H9 (cell line): ENCODE data around the gene ZNF672. TPM values are rescaled to one million over a fixed set of nuclear protein-coding genes. Genes with fewer than 3 reads are reported as not detected.

Experiments used
- DNase-seq: peaks from one replicate; pipeline ENCODE4 v3.0.0-alpha.2; 2017
- H2AFZ ChIP-seq: one replicate; pipeline ENCODE4 v1.6.1; 2013; ENCODE audit warnings: mild to moderate bottlenecking, low read length, control low read depth, moderate library complexity
- H2AK5ac ChIP-seq: 2 replicates; pipeline ENCODE4 v1.6.1; 2013; ENCODE audit warnings: low read length, control low read depth, mixed read lengths; ENCODE audit not compliant: insufficient read length
- H2BK120ac ChIP-seq: one replicate; pipeline ENCODE4 v1.6.1; 2013; ENCODE audit warnings: low read depth, mild to moderate bottlenecking, low read length, control low read depth, inconsistent platforms; ENCODE audit not compliant: poor library complexity, severe bottlenecking
- H2BK12ac ChIP-seq: 2 replicates; pipeline ENCODE4 v1.6.1; 2013; ENCODE audit warnings: low read length, control low read depth, mixed read lengths, low read depth; ENCODE audit not compliant: insufficient read length
- H2BK15ac ChIP-seq: 2 replicates; pipeline ENCODE4 v1.6.1; 2013; ENCODE audit warnings: low read depth, low read length, control low read depth
- H2BK20ac ChIP-seq: one replicate; pipeline ENCODE4 v1.6.1; 2013; ENCODE audit warnings: low read depth, mild to moderate bottlenecking, low read length, control low read depth, inconsistent platforms; ENCODE audit not compliant: poor library complexity, severe bottlenecking
- H2BK5ac ChIP-seq: 2 replicates; pipeline ENCODE4 v1.6.1; 2013; ENCODE audit warnings: low read length, control low read depth, mixed read lengths; ENCODE audit not compliant: insufficient read length
- H3K14ac ChIP-seq: 2 replicates; pipeline ENCODE4 v1.6.1; 2013; ENCODE audit warnings: low read length, control low read depth; ENCODE audit not compliant: insufficient read depth
- H3K18ac ChIP-seq: 2 replicates; pipeline ENCODE4 v1.6.1; 2013; ENCODE audit warnings: low read depth, mild to moderate bottlenecking, mixed read lengths, low read length, control low read depth; ENCODE audit not compliant: insufficient read length
- H3K23ac ChIP-seq: 2 replicates; pipeline ENCODE4 v1.6.1; 2013; ENCODE audit warnings: low read length, control low read depth, mixed read lengths, low read depth; ENCODE audit not compliant: insufficient read length
- H3K23me2 ChIP-seq: 2 replicates; pipeline ENCODE4 v1.6.1; 2013; ENCODE audit warnings: low read depth, mild to moderate bottlenecking, mixed read lengths, low read length, control low read depth; ENCODE audit not compliant: insufficient read length, poor library complexity, severe bottlenecking
- H3K27ac ChIP-seq: 2 replicates; pipeline ENCODE4 v1.5.1; 2013; ENCODE audit warnings: low read length, control low read depth, mixed read lengths, low read depth; ENCODE audit not compliant: insufficient read length
- H3K27me3 ChIP-seq: 2 replicates; pipeline ENCODE4 v1.6.1; 2013; ENCODE audit warnings: low read length, control low read depth, inconsistent platforms; ENCODE audit not compliant: insufficient read depth
- H3K4ac ChIP-seq: 2 replicates; pipeline ENCODE4 v1.6.1; 2013; ENCODE audit warnings: low read depth, mild to moderate bottlenecking, control low read depth, inconsistent platforms, low read length, moderate library complexity
- H3K4me1 ChIP-seq: 2 replicates; pipeline ENCODE4 v1.6.1; 2013; ENCODE audit warnings: low read length, control low read depth, inconsistent platforms; ENCODE audit not compliant: insufficient read depth
- H3K4me2 ChIP-seq: 2 replicates; pipeline ENCODE4 v1.6.1; 2013; ENCODE audit warnings: low read length, control low read depth, mixed read lengths; ENCODE audit not compliant: insufficient read length, insufficient read depth
- H3K56ac ChIP-seq: 2 replicates; pipeline ENCODE4 v1.6.1; 2013; ENCODE audit warnings: low read depth, mild to moderate bottlenecking, mixed read lengths, low read length, control low read depth; ENCODE audit not compliant: insufficient read length
- H3K79me1 ChIP-seq: 2 replicates; pipeline ENCODE4 v1.6.1; 2013; ENCODE audit warnings: low read depth, mild to moderate bottlenecking, moderate library complexity, low read length, control low read depth, inconsistent platforms; ENCODE audit not compliant: insufficient read depth, poor library complexity, severe bottlenecking
- H3K79me2 ChIP-seq: 2 replicates; pipeline ENCODE4 v1.6.1; 2013; ENCODE audit warnings: low read length, control low read depth, inconsistent platforms; ENCODE audit not compliant: insufficient read depth
- H3K9ac ChIP-seq: 2 replicates; pipeline ENCODE4 v1.6.1; 2013; ENCODE audit warnings: low read length, control low read depth, mixed read lengths; ENCODE audit not compliant: insufficient read length; ENCODE audit errors: extremely low read depth
- H3K9me3 ChIP-seq: one replicate; pipeline ENCODE4 v1.6.1; 2013; ENCODE audit warnings: low read depth, low read length, inconsistent platforms; ENCODE audit not compliant: control insufficient read depth
- H3T11ph ChIP-seq: one replicate; pipeline ENCODE4 v1.6.1; 2013; ENCODE audit warnings: mild to moderate bottlenecking, low read length, control low read depth, inconsistent platforms
- H4K20me1 ChIP-seq: one replicate; pipeline ENCODE4 v1.6.1; 2013; ENCODE audit not compliant: control insufficient read depth, insufficient read length, insufficient read depth
- H4K5ac ChIP-seq: 2 replicates; pipeline ENCODE4 v1.6.1; 2013; ENCODE audit warnings: low read depth, mild to moderate bottlenecking, mixed read lengths, low read length, control low read depth; ENCODE audit not compliant: insufficient read length
- H4K8ac ChIP-seq: replicated peaks from 2 replicates; pipeline ENCODE4 v1.6.1; 2013; ENCODE audit warnings: low read length, control low read depth, mixed read lengths, low read depth; ENCODE audit not compliant: insufficient read length
- H4K91ac ChIP-seq: 2 replicates; pipeline ENCODE4 v1.6.1; 2013; ENCODE audit warnings: low read depth, mild to moderate bottlenecking, moderate library complexity, mixed read lengths, low read length, control low read depth; ENCODE audit not compliant: insufficient read length
- H3K27ac Mint-ChIP-seq, 3 experiments: 2 replicates in 2 of 3; 3 replicates in 1 of 3; pipeline ENCODE4 v1.8.0; 2020 to 2021; ENCODE audit warnings: mixed read lengths in 3 of 3, mild to moderate bottlenecking in 1 of 3, moderate library complexity in 1 of 3
- H3K27me3 Mint-ChIP-seq: 2 replicates; pipeline ENCODE4 v1.8.0; 2021; ENCODE audit warnings: low read depth, mild to moderate bottlenecking, moderate library complexity, mixed read lengths
- H3K36me3 Mint-ChIP-seq, 3 experiments: 2 replicates in 2 of 3; 3 replicates in 1 of 3; pipeline ENCODE4 v1.8.0; 2020 to 2021; ENCODE audit warnings: low read depth in 3 of 3, mixed read lengths in 3 of 3; ENCODE audit not compliant: insufficient read depth in 1 of 3
- H3K4me1 Mint-ChIP-seq, 2 experiments: 2 replicates each; pipeline ENCODE4 v1.8.0; 2020; ENCODE audit warnings: mixed read lengths in 2 of 2
- H3K4me3 Mint-ChIP-seq, 2 experiments: 2 replicates in 1 of 2; 3 replicates in 1 of 2; pipeline ENCODE4 v1.8.0; 2020 to 2021; ENCODE audit warnings: mild to moderate bottlenecking in 2 of 2, mixed read lengths in 2 of 2, moderate library complexity in 1 of 2
- H3K9me3 Mint-ChIP-seq, 2 experiments: 2 replicates in 1 of 2; 3 replicates in 1 of 2; pipeline ENCODE4 v1.8.0; 2020; ENCODE audit warnings: mild to moderate bottlenecking in 2 of 2, mixed read lengths in 2 of 2, moderate library complexity in 1 of 2
- CTCF ChIP-seq: fragments of 200-600 bp; sonication (generic); conservative IDR thresholded peaks from 3 replicates; pipeline ENCODE4 v1.8.0; 2021; ENCODE audit warnings: antibody characterized with exemption, mild to moderate bottlenecking
- WGBS: extraction: QIAGEN DNeasy Blood & Tissue Kit; methylation state at CpG from one replicate; pipeline ENCODE4 v1.1.7; 2013; ENCODE audit warnings: missing lambda C conversion rate, low lambda C conversion rate, mixed read lengths; ENCODE audit not compliant: insufficient read length; ENCODE audit errors: extremely low coverage; 5-methylcytosine and 5-hydroxymethylcytosine counted together
- total RNA-seq: library from RNA; stranded (reverse); gene quantifications from 2 replicates; pipeline ENCODE4 v1.2.1, GENCODE V29; 2021

The ZNF672 gene
- total RNA-seq, 1 experiment from 2014 or later, result 29.4 TPM

GRCh38 chr1:248800459-248800858 lies 37.6 kb upstream of the ZNF672 start:
- Histone ChIP-seq H3K14ac (no peak overlapping the region), H4K5ac (no peak overlapping the region), H4K20me1 (no peaks in the 10 kb centered on the region), H2BK120ac (no peak overlapping the region), H3K79me2 (no peaks in the 10 kb centered on the region), H2BK15ac (no peak overlapping the region), H3K23me2 (no peaks in the 10 kb centered on the region), H2BK12ac (no peak overlapping the region), H3T11ph (no peak overlapping the region), H2BK5ac (no peak overlapping the region), H2AK5ac (no peak overlapping the region), H3K23ac (no peak overlapping the region), H2BK20ac (no peak overlapping the region), H3K27me3 (no peaks in the 10 kb centered on the region), H3K79me1 (no peaks in the 10 kb centered on the region), H3K4me2 (no peak overlapping the region), H3K4ac (no peak overlapping the region), H2AFZ (no peak overlapping the region), H3K9me3 (peaks cover 44% of the 10 kb centered on the region), H3K56ac (no peak overlapping the region), H3K9ac (no peak overlapping the region), H3K4me1 (no peaks in the 10 kb centered on the region), H3K27ac (no peak overlapping the region), H3K18ac (no peak overlapping the region), H4K91ac (no peak overlapping the region), H4K8ac (no peak overlapping the region)
- peaks cover 6% of the 10 kb centered on the region for H3K27me3 Mint-ChIP-seq
- peaks cover 79 to 89% of the 10 kb centered on the region in 2 experiments for H3K9me3 Mint-ChIP-seq
- no peak overlapping the region for H3K27ac Mint-ChIP-seq
- DNase-seq, result no peak
- no peaks in the 10 kb centered on the region for H3K4me1 Mint-ChIP-seq
- H3K4me3 Mint-ChIP-seq, result no peak overlapping the region
- peaks cover 2 to 17% (median 3%) of the 10 kb centered on the region in 3 experiments; a peak in 4 of 7 replicates for H3K36me3 Mint-ChIP-seq
- TF ChIP-seq CTCF, result no peak
- no CpG with 5 or more reads among the region's 3 CpGs for WGBS
